ENCODE results near the gene WASHC4. TPM values are rescaled to one million over a fixed set of nuclear protein-coding genes. Genes with fewer than 3 reads are reported as not detected.

The WASHC4 gene
- total and polyA plus RNA-seq, 11 donors, result 9.3 to 42.9 (median 23.2) TPM

DNA sequence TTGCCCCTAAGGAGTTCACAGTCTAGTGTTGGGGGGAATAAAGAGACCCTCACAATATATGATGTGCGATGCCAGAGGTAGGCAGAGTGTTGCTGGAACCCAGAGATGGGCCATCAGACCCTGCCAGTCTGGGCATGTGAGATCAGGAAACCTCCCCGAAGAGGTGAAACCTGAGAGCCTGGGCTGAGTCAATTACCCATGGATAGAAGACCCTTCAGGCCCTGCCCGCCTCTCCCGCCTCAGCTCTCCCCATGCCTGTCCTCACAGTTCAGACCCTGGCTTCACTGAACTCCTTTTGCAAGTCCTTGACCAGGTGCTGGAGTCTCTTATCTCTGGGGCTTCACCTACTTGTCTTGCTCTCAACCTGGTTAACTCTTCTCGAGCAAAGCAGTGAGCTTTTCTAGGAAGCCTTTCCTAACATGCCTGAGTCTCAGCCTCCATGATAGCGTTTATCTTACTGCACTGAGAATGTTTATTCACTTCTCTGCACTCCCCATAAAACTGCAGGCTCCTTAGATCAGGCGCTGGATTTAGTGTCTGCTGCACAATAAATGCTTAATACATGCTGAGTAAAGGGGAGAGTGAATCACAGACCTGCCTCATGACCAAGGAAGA lies 42.9 kb upstream of the WASHC4 start:
- TF ChIP-seq POLR2A (IDR thresholded peaks at IDR 0.05), result no peak
- TF ChIP-seq, protein P1, sequence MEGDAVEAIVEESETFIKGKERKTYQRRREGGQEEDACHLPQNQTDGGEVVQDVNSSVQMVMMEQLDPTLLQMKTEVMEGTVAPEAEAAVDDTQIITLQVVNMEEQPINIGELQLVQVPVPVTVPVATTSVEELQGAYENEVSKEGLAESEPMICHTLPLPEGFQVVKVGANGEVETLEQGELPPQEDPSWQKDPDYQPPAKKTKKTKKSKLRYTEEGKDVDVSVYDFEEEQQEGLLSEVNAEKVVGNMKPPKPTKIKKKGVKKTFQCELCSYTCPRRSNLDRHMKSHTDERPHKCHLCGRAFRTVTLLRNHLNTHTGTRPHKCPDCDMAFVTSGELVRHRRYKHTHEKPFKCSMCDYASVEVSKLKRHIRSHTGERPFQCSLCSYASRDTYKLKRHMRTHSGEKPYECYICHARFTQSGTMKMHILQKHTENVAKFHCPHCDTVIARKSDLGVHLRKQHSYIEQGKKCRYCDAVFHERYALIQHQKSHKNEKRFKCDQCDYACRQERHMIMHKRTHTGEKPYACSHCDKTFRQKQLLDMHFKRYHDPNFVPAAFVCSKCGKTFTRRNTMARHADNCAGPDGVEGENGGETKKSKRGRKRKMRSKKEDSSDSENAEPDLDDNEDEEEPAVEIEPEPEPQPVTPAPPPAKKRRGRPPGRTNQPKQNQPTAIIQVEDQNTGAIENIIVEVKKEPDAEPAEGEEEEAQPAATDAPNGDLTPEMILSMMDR (IDR thresholded peaks at IDR 0.05), result no peak
- Histone ChIP-seq H3K27ac (no peak overlapping the region), H3K36me3 (peaks cover 0 to 67% (median 8%) of the 10 kb centered on the region in 9 donors), H3K4me1 (peaks cover 0 to 4% (median 0%) of the 10 kb centered on the region in 12 donors), H3K4me3 (no peak overlapping the region), H3K9me3 (no peaks in the 10 kb centered on the region), H3K27me3 (no peaks in the 10 kb centered on the region)
- WGBS, 4 donors, result 71 to 82% (median 78%) methylated on average over 7 of the region's 7 CpGs
- DNase-seq (no peak), ATAC-seq (no peak)
- intact Hi-C loops (cut with DNase I), result no loop called here

DNA sequence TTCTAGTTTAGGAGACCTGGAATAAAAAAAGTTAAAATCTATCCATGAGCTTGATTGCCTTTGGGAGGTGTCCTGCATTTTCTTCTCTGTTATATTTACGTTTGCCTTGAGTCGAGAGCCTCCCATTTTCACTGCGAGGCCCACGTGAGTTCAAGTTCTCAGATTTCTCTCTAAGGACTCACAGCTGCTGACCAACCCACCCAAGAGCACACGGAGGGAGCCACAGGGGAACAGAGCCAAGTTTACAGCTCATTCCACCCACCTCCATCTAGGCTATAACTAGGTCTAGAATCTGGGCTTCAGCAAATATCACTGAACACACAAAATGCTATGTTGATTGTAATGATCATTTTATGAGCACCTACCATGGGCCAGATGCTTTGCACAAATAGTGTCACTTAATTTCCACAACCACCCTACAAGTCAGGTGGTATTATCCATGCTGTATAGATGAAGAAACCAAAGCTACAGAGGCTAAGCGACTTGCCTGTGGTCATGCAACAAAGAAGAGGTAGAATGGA lies 40.0 kb upstream of the WASHC4 start:
- Histone ChIP-seq H3K27ac (no peak overlapping the region), H3K36me3 (peaks cover 0 to 61% (median 8%) of the 10 kb centered on the region in 9 donors), H3K27me3 (no peaks in the 10 kb centered on the region), H3K4me3 (no peak overlapping the region), H3K4me1 (no peaks in the 10 kb centered on the region), H3K9me3 (no peaks in the 10 kb centered on the region)
- ATAC-seq (peak in 1 of 4 donors; percentile 50), DNase-seq (no peak)
- 59 to 69% (median 63%) methylated on average over 6 of the region's 6 CpGs for WGBS, 4 donors
- intact Hi-C loops (cut with DNase I), result no loop called here
- TF ChIP-seq, protein P1 (IDR thresholded peaks at IDR 0.05), result no peak
- TF ChIP-seq POLR2A (IDR thresholded peaks at IDR 0.05), result no peak

DNA sequence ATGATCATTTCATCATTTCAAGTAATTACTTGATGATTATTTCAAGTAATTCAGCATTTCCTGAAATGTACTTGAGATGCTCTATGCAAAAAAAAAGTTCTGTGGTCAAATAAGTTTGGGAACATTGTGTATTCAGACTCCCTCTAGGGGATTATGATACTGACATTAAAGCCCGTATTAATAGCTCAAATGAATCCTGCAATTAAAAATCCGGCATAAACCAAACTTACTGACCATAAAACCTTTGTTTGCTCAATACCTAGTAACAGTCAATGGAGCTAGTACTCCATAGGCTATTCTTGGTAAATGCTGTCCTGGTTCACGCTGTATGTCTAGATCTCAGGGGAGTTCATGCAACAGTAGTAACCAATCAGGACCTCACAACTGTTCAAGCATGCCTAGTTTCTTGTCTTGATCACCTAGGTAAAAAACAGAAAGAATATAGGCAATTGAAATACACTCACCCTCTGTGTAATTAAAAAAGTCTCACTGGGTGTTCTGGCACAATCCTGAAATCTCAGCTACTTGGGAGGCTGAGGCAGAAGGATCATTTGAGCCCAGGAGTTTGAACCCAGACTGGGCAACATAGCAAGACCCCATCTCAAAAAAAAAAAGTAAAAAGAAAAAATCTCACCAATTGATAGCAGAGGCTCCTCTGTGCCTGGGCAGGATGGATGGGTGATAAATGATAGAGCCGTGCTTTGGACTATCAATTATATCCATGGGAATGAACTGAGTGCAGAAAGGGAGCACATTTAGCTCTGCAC lies 37.4 kb upstream of the WASHC4 start:
- no peaks in the 10 kb centered on the region for H3K27me3 ChIP-seq
- no peak overlapping the region for H3K4me3 ChIP-seq
- intact Hi-C loops (cut with DNase I), result no loop called here
- no peak for ATAC-seq
- H3K9me3 ChIP-seq, result no peaks in the 10 kb centered on the region
- DNase-seq, result no peak
- no peak for TF ChIP-seq POLR2A (IDR thresholded peaks at IDR 0.05)
- TF ChIP-seq, protein P1 (IDR thresholded peaks at IDR 0.05), result no peak
- no peak overlapping the region for H3K27ac ChIP-seq
- 56 to 73% (median 67%) methylated on average over 4 of the region's 4 CpGs for WGBS, 4 donors
- H3K36me3 ChIP-seq, result peaks cover 0 to 48% (median 8%) of the 10 kb centered on the region in 9 donors
- H3K4me1 ChIP-seq, result no peaks in the 10 kb centered on the region

DNA sequence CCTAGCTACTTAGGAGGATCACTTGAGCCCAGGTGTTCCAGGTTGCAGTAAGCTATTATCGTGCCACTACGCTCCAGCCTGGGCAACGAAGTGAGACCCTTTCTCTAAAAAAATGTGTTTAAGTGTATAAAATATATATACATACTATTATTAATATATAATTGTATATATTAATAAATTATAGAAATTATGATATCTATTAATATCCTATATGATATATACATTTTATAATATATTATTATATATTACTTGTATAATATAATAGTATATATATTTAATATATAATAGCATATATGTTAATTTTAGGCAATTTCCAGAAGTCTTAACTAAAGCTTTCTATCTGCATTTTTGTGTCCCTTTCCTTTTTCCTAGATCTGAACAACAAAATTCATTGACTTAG lies 35.5 kb upstream of the WASHC4 start:
- Histone ChIP-seq H3K4me3 (no peak overlapping the region), H3K9me3 (no peaks in the 10 kb centered on the region), H3K36me3 (peaks cover 0 to 32% (median 0%) of the 10 kb centered on the region in 9 donors), H3K27me3 (no peaks in the 10 kb centered on the region), H3K27ac (no peak overlapping the region), H3K4me1 (no peaks in the 10 kb centered on the region)
- TF ChIP-seq, protein P1 (IDR thresholded peaks at IDR 0.05), result no peak
- no peak for TF ChIP-seq POLR2A (IDR thresholded peaks at IDR 0.05)
- no peak for ATAC-seq
- WGBS, 4 donors, result 90 to 99% (median 98%) methylated on average over 3 of the region's 3 CpGs
- DNase-seq, result no peak
- intact Hi-C loops (cut with DNase I), result no loop called here
